Smooth muscle cell of the coronary artery (primary cell): ENCODE results near the gene PPP1R3G. TPM values are rescaled to one million over a fixed set of nuclear protein-coding genes. Genes with fewer than 3 reads are reported as not detected.

Experiments
- total RNA-seq: library from RNA; depleted of rRNA; stranded (reverse); fragments of >200 nt; gene quantifications from 2 replicates; pipeline ENCODE4 v1.2.3, GENCODE V29; 2014; ENCODE audit warnings: low replicate concordance

Gene PPP1R3G
- total RNA-seq = 1.3 and 2.1 TPM in 2 replicates

GRCh38 chr6:5084781-5085647 lies at the start of gene PPP1R3G:
Gene PPP1R3G, plus strand, starts transcription at chr6:5085341. Its CDS starts 145 bp downstream, at chr6:5085486.

Other genes with a start within 250 kb of the PPP1R3G start
- 4.8 and 7.7 TPM in 2 replicates for gene RPP40, start 81.3 kb upstream of the PPP1R3G start, total RNA-seq
- 22.5 and 31.9 TPM in 2 replicates for gene LYRM4, start 175.6 kb downstream of the PPP1R3G start, total RNA-seq
- 27.1 and 39.8 TPM in 2 replicates for gene FARS2, start 176.2 kb downstream of the PPP1R3G start, total RNA-seq